IMR-90 (cell line): ENCODE data around the gene ATP2C2. TPM values are rescaled to one million over a fixed set of nuclear protein-coding genes. Genes with fewer than 3 reads are reported as not detected.

Experiments
- ATAC-seq: fragments of 200-7000 bp; cut with Tn5 transposase; 2 replicates; pipeline ENCODE4 v1.9.1; 2020; ENCODE audit warnings: low read depth, mild to moderate bottlenecking, moderate library complexity
- BruUV-seq: library from RNA; stranded (reverse); fragments of 400-500 nt; replicated peaks from 2 replicates; lab custom pipeline; 2021; lab: Mats Ljungman, UMichigan
- CTCF ChIA-PET: fragments of 300-600 bp; formaldehyde crosslinking; extraction: SDS; loops from one replicate; lab custom pipeline; 2021; ENCODE audit warnings: antibody characterized with exemption; lab: Yijun Ruan, JAX
- POLR2A ChIA-PET: fragments of 300-600 bp; sonication (Branson Sonifier 250); formaldehyde crosslinking; loops from one replicate; lab custom pipeline; 2022; ENCODE audit warnings: antibody characterized with exemption; ENCODE audit not compliant: unreplicated experiment; lab: Charles Lee
- DNase-seq: peaks from one replicate; pipeline ENCODE4 v3.0.0; 2013
- H2AFZ ChIP-seq: replicated peaks from 2 replicates; pipeline ENCODE3; 2013; ENCODE audit warnings: low read length, mild to moderate bottlenecking; ENCODE audit not compliant: poor library complexity
- H2AK5ac ChIP-seq: 2 replicates; pipeline ENCODE4 v1.6.1; 2013; ENCODE audit warnings: low read depth, low read length, inconsistent platforms
- H2AK9ac ChIP-seq: replicated peaks from 2 replicates; pipeline ENCODE3; 2013; ENCODE audit warnings: mild to moderate bottlenecking, low read depth, low read length, moderate library complexity; ENCODE audit not compliant: poor library complexity
- H2BK120ac ChIP-seq: 2 replicates; pipeline ENCODE4 v1.6.1; 2013; ENCODE audit warnings: low read depth, low read length, inconsistent platforms
- H2BK15ac ChIP-seq: 3 replicates; pipeline ENCODE4 v1.6.1; 2013; ENCODE audit warnings: low read depth, low read length, inconsistent platforms
- H2BK20ac ChIP-seq: 2 replicates; pipeline ENCODE4 v1.6.1; 2013; ENCODE audit warnings: low read depth, mild to moderate bottlenecking, inconsistent platforms, low read length, moderate library complexity
- H2BK5ac ChIP-seq: 2 replicates; pipeline ENCODE4 v1.6.1; 2013; ENCODE audit warnings: mild to moderate bottlenecking, low read depth, low read length, inconsistent platforms; ENCODE audit not compliant: poor library complexity, severe bottlenecking
- H3K14ac ChIP-seq: replicated peaks from 2 replicates; pipeline ENCODE4 v1.6.1; 2013; ENCODE audit warnings: low read depth, low read length, inconsistent platforms
- H3K18ac ChIP-seq: 2 replicates; pipeline ENCODE4 v1.6.1; 2013; ENCODE audit warnings: low read depth, low read length, control low read depth
- H3K23ac ChIP-seq: 2 replicates; pipeline ENCODE4 v1.6.1; 2013; ENCODE audit warnings: low read depth, low read length, inconsistent platforms
- H3K27ac ChIP-seq: 2 replicates; pipeline ENCODE4 v1.5.1; 2013; ENCODE audit warnings: mild to moderate bottlenecking, control low read depth, low read length; ENCODE audit not compliant: insufficient read depth
- H3K27me3 ChIP-seq: 2 replicates; pipeline ENCODE4 v1.6.1; 2013; ENCODE audit warnings: low read length; ENCODE audit not compliant: control insufficient read depth, insufficient read depth
- H3K36me3 ChIP-seq: 2 replicates; pipeline ENCODE4 v1.6.1; 2013; ENCODE audit warnings: low read length, mixed read lengths; ENCODE audit not compliant: control insufficient read depth, insufficient read depth
- H3K4ac ChIP-seq: 2 replicates; pipeline ENCODE4 v1.6.1; 2013; ENCODE audit warnings: low read depth, low read length, inconsistent platforms
- H3K4me1 ChIP-seq: 2 replicates; pipeline ENCODE4 v1.6.1; 2013; ENCODE audit warnings: low read length, mixed read lengths; ENCODE audit not compliant: control insufficient read depth, insufficient read depth
- H3K4me2 ChIP-seq: 2 replicates; pipeline ENCODE4 v1.6.1; 2013; ENCODE audit warnings: low read depth, mild to moderate bottlenecking, control low read depth, low read length, moderate library complexity
- H3K4me3 ChIP-seq: 2 replicates; pipeline ENCODE4 v1.5.1; 2013; ENCODE audit warnings: low read depth, mild to moderate bottlenecking, control low read depth, low read length, moderate library complexity; ENCODE audit not compliant: insufficient read depth
- H3K56ac ChIP-seq: 2 replicates; pipeline ENCODE4 v1.6.1; 2013; ENCODE audit warnings: low read length, inconsistent platforms; ENCODE audit not compliant: insufficient read depth; ENCODE audit errors: extremely low read depth
- H3K79me1 ChIP-seq, 2 experiments: 2 replicates each; pipeline ENCODE4 v1.6.1; 2013; ENCODE audit warnings: low read length in 2 of 2, inconsistent platforms in 1 of 2, low read depth in 1 of 2
- H3K9ac ChIP-seq: 2 replicates; pipeline ENCODE4 v1.6.1; 2013; ENCODE audit warnings: low read depth, low read length, control low read depth
- H3K9me1 ChIP-seq: 2 replicates; pipeline ENCODE4 v1.6.1; 2013; ENCODE audit warnings: low read length, inconsistent platforms; ENCODE audit not compliant: insufficient read depth
- H3K9me3 ChIP-seq: 2 replicates; pipeline ENCODE4 v1.6.1; 2013; ENCODE audit warnings: low read length; ENCODE audit not compliant: control insufficient read depth, insufficient read depth
- H4K20me1 ChIP-seq: 2 replicates; pipeline ENCODE4 v1.6.1; 2013; ENCODE audit warnings: low read length, inconsistent platforms; ENCODE audit not compliant: insufficient read depth
- H4K5ac ChIP-seq: 2 replicates; pipeline ENCODE4 v1.6.1; 2013; ENCODE audit warnings: mild to moderate bottlenecking, low read depth, low read length, control low read depth
- H4K8ac ChIP-seq, 2 experiments: 2 replicates each; pipeline ENCODE4 v1.6.1; 2013; ENCODE audit warnings: low read depth in 2 of 2, low read length in 2 of 2, control low read depth in 1 of 2, inconsistent platforms in 1 of 2
- H4K91ac ChIP-seq: 2 replicates; pipeline ENCODE4 v1.6.1; 2013; ENCODE audit warnings: low read depth, low read length, inconsistent platforms; ENCODE audit not compliant: insufficient read depth
- BHLHE40 ChIP-seq: fragments of 150-350 bp; IDR thresholded peaks from 2 replicates; pipeline ENCODE4 v1.6.1; 2016; ENCODE audit warnings: mild to moderate bottlenecking, low read depth, low read length
- CEBPB ChIP-seq: IDR thresholded peaks from 2 replicates; pipeline ENCODE4 v1.6.1; 2012; ENCODE audit warnings: low read depth, low read length, improper control_type of control experiment
- CHD1 ChIP-seq: IDR thresholded peaks from 2 replicates; pipeline ENCODE4 v1.6.1; 2012; ENCODE audit warnings: low read depth, low read length, improper control_type of control experiment
- ELK1 ChIP-seq: fragments of 150-350 bp; IDR thresholded peaks from 2 replicates; pipeline ENCODE4 v1.6.1; 2016; ENCODE audit warnings: low read depth, mild to moderate bottlenecking, low read length, moderate library complexity, borderline replicate concordance
- MAFK ChIP-seq: IDR thresholded peaks from 2 replicates; pipeline ENCODE4 v1.6.1; 2012; ENCODE audit warnings: low read depth, low read length, improper control_type of control experiment
- MAZ ChIP-seq: IDR thresholded peaks from 2 replicates; pipeline ENCODE4 v1.6.1; 2012; ENCODE audit warnings: low read depth, mild to moderate bottlenecking, low read length, improper control_type of control experiment, moderate library complexity, borderline replicate concordance
- MXI1 ChIP-seq: IDR thresholded peaks from 2 replicates; pipeline ENCODE4 v1.6.1; 2012; ENCODE audit warnings: low read depth, mild to moderate bottlenecking, low read length, moderate library complexity, borderline replicate concordance
- NFE2L2 ChIP-seq: fragments of 150-350 bp; IDR thresholded peaks from 2 replicates; pipeline ENCODE4 v1.6.1; 2016; ENCODE audit warnings: low read depth, mild to moderate bottlenecking, low read length
- POLR2A ChIP-seq: IDR thresholded peaks from 2 replicates; pipeline ENCODE4 v1.6.1; 2012; ENCODE audit warnings: mild to moderate bottlenecking, low read depth, low read length
- RAD21 ChIP-seq: IDR thresholded peaks from 2 replicates; pipeline ENCODE4 v1.6.1; 2012; ENCODE audit warnings: low read length, improper control_type of control experiment
- RCOR1 ChIP-seq: IDR thresholded peaks from 2 replicates; pipeline ENCODE4 v1.6.1; 2012; ENCODE audit warnings: mild to moderate bottlenecking, low read length, improper control_type of control experiment; ENCODE audit not compliant: insufficient replicate concordance
- SMC3 ChIP-seq: fragments of 150-350 bp; IDR thresholded peaks from 2 replicates; pipeline ENCODE4 v1.6.1; 2016; ENCODE audit warnings: low read depth, mild to moderate bottlenecking, antibody characterized with exemption, low read length, moderate library complexity
- USF2 ChIP-seq: fragments of 150-350 bp; IDR thresholded peaks from 2 replicates; pipeline ENCODE4 v1.6.1; 2017; ENCODE audit warnings: mild to moderate bottlenecking, antibody characterized with exemption, low read length, low read depth
- WGBS, 2 experiments: methylation state at CpG; one replicate each; pipeline versions ENCODE4 v1.1.5 to v1.1.7; 2013; ENCODE audit warnings: missing lambda C conversion rate in 2 of 2; ENCODE audit not compliant: insufficient read length in 1 of 2; ENCODE audit errors: extremely low coverage in 2 of 2; 5-methylcytosine and 5-hydroxymethylcytosine counted together
- dilution Hi-C: fragments of 300-500 bp; cut with HindIII; formaldehyde crosslinking; loops from one replicate; pipeline ENCODE4 v1.14.3; 2018; ENCODE audit warnings: low sequenced_read_pairs; ENCODE audit not compliant: unreplicated experiment
- in situ Hi-C: fragments of 300-500 bp; cut with MboI; formaldehyde crosslinking; loops from 3 replicates; pipeline ENCODE4 v1.14.3; 2019; ENCODE audit warnings: low sequenced_read_pairs, inconsistent platforms, mixed read lengths
- intact Hi-C: fragments of 100-400 bp; cut with micrococcal nuclease; formaldehyde crosslinking; loops from 2 replicates; pipeline ENCODE4 v1.10.0; 2022
- polyA plus RNA-seq, 3 experiments: library from polyadenylated mRNA; depleted of rRNA; stranded (reverse); fragments of >200 nt; gene quantifications; 2 replicates each; pipeline ENCODE4 v1.2.3, GENCODE V29; 2012; ENCODE audit warnings: low replicate concordance in 1 of 3
- total RNA-seq: library from RNA; depleted of rRNA; stranded (reverse); fragments of >200 nt; gene quantifications from 2 replicates; pipeline ENCODE4 v1.2.3, GENCODE V29; 2012
- TF ChIP-seq, protein P1 (sequence below): conservative IDR thresholded peaks from 2 replicates; pipeline ENCODE4 v1.5.1; 2012; ENCODE audit warnings: mild to moderate bottlenecking, low read depth, low read length, improper control_type of control experiment

The ATP2C2 gene
- total and polyA plus RNA-seq, 2 of the 4 experiments (the other 2 are of a cell fraction) = not detected

GRCh38 chr16:84329016-84329415 is 39.3 kb upstream of the ATP2C2 start:
- H3K79me1 ChIP-seq = no peaks in the 10 kb centered on the region
- H3K4me1 ChIP-seq = no peaks in the 10 kb centered on the region
- no peak overlapping the region for H3K56ac ChIP-seq
- H4K20me1 ChIP-seq = 0 out of 2 replicates have a peak, but pooled peaks cover 3% of the 10 kb centered on the region
- H2BK20ac ChIP-seq = no peak overlapping the region
- H2BK15ac ChIP-seq = no peak overlapping the region
- H2AFZ ChIP-seq = no peak overlapping the region
- no peak for ATAC-seq
- H3K14ac ChIP-seq = no peak overlapping the region
- no peaks in the 10 kb centered on the region for H3K9me1 ChIP-seq
- no peaks in the 10 kb centered on the region for H3K9me3 ChIP-seq
- no peak overlapping the region for H4K5ac ChIP-seq
- no peak overlapping the region for H2BK5ac ChIP-seq
- intact Hi-C loops (no loop called here), dilution Hi-C loops (no loop called here), in situ Hi-C loops (no loop called here)
- TF ChIP-seq RAD21 (no peak), MXI1 (no peak), RCOR1 (no peak), NFE2L2 (no peak), ELK1 (no peak), SMC3 (no peak), MAZ (no peak), POLR2A (no peak), CEBPB (no peak), USF2 (no peak), BHLHE40 (no peak), CHD1 (no peak), MAFK (no peak)
- TF ChIP-seq, protein P1, sequence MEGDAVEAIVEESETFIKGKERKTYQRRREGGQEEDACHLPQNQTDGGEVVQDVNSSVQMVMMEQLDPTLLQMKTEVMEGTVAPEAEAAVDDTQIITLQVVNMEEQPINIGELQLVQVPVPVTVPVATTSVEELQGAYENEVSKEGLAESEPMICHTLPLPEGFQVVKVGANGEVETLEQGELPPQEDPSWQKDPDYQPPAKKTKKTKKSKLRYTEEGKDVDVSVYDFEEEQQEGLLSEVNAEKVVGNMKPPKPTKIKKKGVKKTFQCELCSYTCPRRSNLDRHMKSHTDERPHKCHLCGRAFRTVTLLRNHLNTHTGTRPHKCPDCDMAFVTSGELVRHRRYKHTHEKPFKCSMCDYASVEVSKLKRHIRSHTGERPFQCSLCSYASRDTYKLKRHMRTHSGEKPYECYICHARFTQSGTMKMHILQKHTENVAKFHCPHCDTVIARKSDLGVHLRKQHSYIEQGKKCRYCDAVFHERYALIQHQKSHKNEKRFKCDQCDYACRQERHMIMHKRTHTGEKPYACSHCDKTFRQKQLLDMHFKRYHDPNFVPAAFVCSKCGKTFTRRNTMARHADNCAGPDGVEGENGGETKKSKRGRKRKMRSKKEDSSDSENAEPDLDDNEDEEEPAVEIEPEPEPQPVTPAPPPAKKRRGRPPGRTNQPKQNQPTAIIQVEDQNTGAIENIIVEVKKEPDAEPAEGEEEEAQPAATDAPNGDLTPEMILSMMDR = no peak
- H3K18ac ChIP-seq = no peak overlapping the region
- no peak overlapping the region for H3K4me2 ChIP-seq
- no peak overlapping the region for H2AK5ac ChIP-seq
- no peak overlapping the region for H2AK9ac ChIP-seq
- H2BK120ac ChIP-seq = no peak overlapping the region
- ChIA-PET CTCF (no interaction called here), POLR2A (no interaction called here)
- no peak for DNase-seq
- no peak overlapping the region for H3K4me3 ChIP-seq
- H3K9ac ChIP-seq = no peak overlapping the region
- H4K8ac ChIP-seq = no peak overlapping the region
- H4K91ac ChIP-seq = no peak overlapping the region
- no peak overlapping the region for H3K23ac ChIP-seq
- no CpG with 5 or more reads among the region's 8 CpGs for whole genome bisulfite sequencing, 2 experiments
- H3K4ac ChIP-seq = no peak overlapping the region
- no peaks in the 10 kb centered on the region for H3K27me3 ChIP-seq
- no TSS peak for BruUV-seq
- H3K36me3 ChIP-seq = peaks cover 29% of the 10 kb centered on the region
- H3K27ac ChIP-seq = no peak overlapping the region
